WTC11 (cell line): Measurements from ENCODE around the gene TMEM89. TPM values are rescaled to one million over a fixed set of nuclear protein-coding genes. Genes with fewer than 3 reads are reported as not detected.

Source experiments
- ATAC-seq: fragments of 200-7000 bp; cut with Tn5 transposase; 2 replicates; pipeline ENCODE4 v1.10.0; 2021; ENCODE audit warnings: mild to moderate bottlenecking, moderate library complexity
- CTCF ChIA-PET: fragments of 300-600 bp; sonication (Branson Sonifier 250); formaldehyde crosslinking; loops from one replicate; lab custom pipeline; 2021; ENCODE audit warnings: antibody characterized with exemption; lab: Charles Lee
- POLR2A ChIA-PET: fragments of 350-600 bp; sonication (Branson Sonifier 250); formaldehyde crosslinking; loops from one replicate; lab custom pipeline; 2021; ENCODE audit warnings: antibody characterized with exemption; lab: Charles Lee
- DNase-seq: peaks from one replicate; pipeline ENCODE4 v3.0.0; 2021; ENCODE audit warnings: low spot score
- H3K27ac Mint-ChIP-seq: 2 replicates; pipeline ENCODE4 v1.8.0; 2021; ENCODE audit warnings: mixed read lengths
- H3K27me3 Mint-ChIP-seq: 2 replicates; pipeline ENCODE4 v1.8.0; 2021; ENCODE audit warnings: low read depth, mild to moderate bottlenecking, moderate library complexity, mixed read lengths
- H3K36me3 Mint-ChIP-seq: 2 replicates; pipeline ENCODE4 v1.8.0; 2021; ENCODE audit warnings: mixed read lengths
- H3K4me1 Mint-ChIP-seq: 2 replicates; pipeline ENCODE4 v1.8.0; 2022; ENCODE audit warnings: mixed read lengths
- H3K4me3 Mint-ChIP-seq: 2 replicates; pipeline ENCODE4 v1.8.0; 2021; ENCODE audit warnings: mild to moderate bottlenecking, moderate library complexity, mixed read lengths
- H3K9me3 Mint-ChIP-seq: 2 replicates; pipeline ENCODE4 v1.8.0; 2021; ENCODE audit warnings: mixed read lengths
- AR ChIP-seq: fragments of 250-450 bp; sonication (Bioruptor Pico); IDR thresholded peaks from 2 replicates; pipeline ENCODE4 v1.9.0; 2021; ENCODE audit warnings: mild to moderate bottlenecking
- ATF6 ChIP-seq: sonication (generic); formaldehyde crosslinking; IDR thresholded peaks from 2 replicates; pipeline ENCODE4 v1.8.1; 2023; ENCODE audit warnings: mild to moderate bottlenecking, missing genetic modification reagents
- CREM ChIP-seq: sonication (generic); formaldehyde crosslinking; IDR thresholded peaks from 2 replicates; pipeline ENCODE4 v1.8.1; 2022; ENCODE audit warnings: mild to moderate bottlenecking, missing genetic modification reagents, moderate library complexity
- CTCF ChIP-seq: fragments of 200-600 bp; IDR thresholded peaks from 2 replicates; pipeline ENCODE4 v1.8.0; 2022; ENCODE audit warnings: antibody characterized with exemption
- E2F5 ChIP-seq: sonication (generic); formaldehyde crosslinking; IDR thresholded peaks from 2 replicates; pipeline ENCODE4 v1.8.1; 2022; ENCODE audit warnings: mild to moderate bottlenecking, moderate library complexity, missing genetic modification reagents
- ELF4 ChIP-seq: sonication (generic); formaldehyde crosslinking; IDR thresholded peaks from 2 replicates; pipeline ENCODE4 v1.8.1; 2022; ENCODE audit warnings: low read depth, mild to moderate bottlenecking, moderate library complexity, missing genetic modification reagents
- FOXP4 ChIP-seq: sonication (generic); formaldehyde crosslinking; IDR thresholded peaks from 2 replicates; pipeline ENCODE4 v1.8.0; 2022; ENCODE audit warnings: mild to moderate bottlenecking, missing genetic modification reagents
- GRHL2 ChIP-seq: fragments of 250-450 bp; sonication (Bioruptor Pico); IDR thresholded peaks from 2 replicates; pipeline ENCODE4 v1.8.0; 2022; ENCODE audit warnings: mild to moderate bottlenecking, moderate library complexity; ENCODE audit not compliant: insufficient replicate concordance, severe bottlenecking
- GTF2I ChIP-seq: fragments of 250-450 bp; sonication (Bioruptor Pico); conservative IDR thresholded peaks from 2 replicates; pipeline ENCODE4 v1.4.0; 2021; ENCODE audit warnings: mild to moderate bottlenecking
- MAX ChIP-seq: sonication (generic); formaldehyde crosslinking; IDR thresholded peaks from 2 replicates; pipeline ENCODE4 v1.8.0; 2022; ENCODE audit warnings: mild to moderate bottlenecking, missing genetic modification reagents
- OVOL2 ChIP-seq: fragments of 250-450 bp; sonication (Bioruptor Pico); IDR thresholded peaks from 2 replicates; pipeline ENCODE4 v1.9.0; 2021; ENCODE audit warnings: mild to moderate bottlenecking, borderline replicate concordance
- PRDM15 ChIP-seq: sonication (generic); formaldehyde crosslinking; IDR thresholded peaks from 2 replicates; pipeline ENCODE4 v1.8.0; 2022; ENCODE audit warnings: missing genetic modification reagents
- RELA ChIP-seq: sonication (generic); formaldehyde crosslinking; IDR thresholded peaks from 2 replicates; pipeline ENCODE4 v1.8.1; 2022; ENCODE audit warnings: missing genetic modification reagents, mild to moderate bottlenecking, borderline replicate concordance
- RORB ChIP-seq: fragments of 250-450 bp; sonication (Bioruptor Pico); IDR thresholded peaks from 2 replicates; pipeline ENCODE4 v1.9.0; 2021; ENCODE audit warnings: mild to moderate bottlenecking
- ZMAT4 ChIP-seq: fragments of 250-450 bp; sonication (Bioruptor Pico); IDR thresholded peaks from 2 replicates; pipeline ENCODE4 v1.9.0; 2021; ENCODE audit warnings: mild to moderate bottlenecking
- ZNF138 ChIP-seq: sonication (generic); formaldehyde crosslinking; conservative IDR thresholded peaks from 2 replicates; pipeline ENCODE4 v1.8.1; 2022; ENCODE audit warnings: mild to moderate bottlenecking, moderate library complexity, missing genetic modification reagents
- ZNF263 ChIP-seq: sonication (generic); formaldehyde crosslinking; IDR thresholded peaks from 2 replicates; pipeline ENCODE4 v1.8.1; 2022; ENCODE audit warnings: low read depth, mild to moderate bottlenecking, moderate library complexity, missing genetic modification reagents
- ZNF512 ChIP-seq: sonication (generic); formaldehyde crosslinking; IDR thresholded peaks from 2 replicates; pipeline ENCODE4 v1.8.1; 2022; ENCODE audit warnings: missing genetic modification reagents, borderline replicate concordance
- total RNA-seq: library from RNA; stranded (reverse); gene quantifications from 3 replicates; pipeline ENCODE4 v1.2.3, GENCODE V29; 2021

TMEM89 gene
- total RNA-seq, 1 experiment from 2014 or later: 0.66 TPM

- Mint-ChIP-seq H3K27ac (no peak overlapping the region), H3K4me1 (peaks cover 16% of the 10 kb centered on the region), H3K4me3 (peak overlapping the region; percentile 43), H3K27me3 (no peaks in the 10 kb centered on the region; the same call in 1 of the 2 replicates), H3K9me3 (no peaks in the 10 kb centered on the region), H3K36me3 (peaks cover 18% of the 10 kb centered on the region)
- POLR2A ChIA-PET: no interaction called here
- ATAC-seq: peak; percentile 5; the same call in 1 of the 2 replicates
- DNase-seq: no peak
- CTCF ChIA-PET: interaction anchor here (1.4 kb wide), 1 partner anchor 41 kb away, joined by 4 read pairs; the partner anchor contains the start of gene SLC26A6
- TF ChIP-seq GRHL2 (CRISPR knock-in tag): no peak
- TF ChIP-seq ATF6 (CRISPR knock-in tag): no peak
- no peak for TF ChIP-seq RELA (CRISPR knock-in tag)
- TF ChIP-seq E2F5 (CRISPR knock-in tag): no peak
- no peak for TF ChIP-seq ZNF138 (CRISPR knock-in tag)
- TF ChIP-seq ZMAT4: no peak
- TF ChIP-seq CTCF: no peak
- no peak for TF ChIP-seq ELF4 (CRISPR knock-in tag)
- no peak for TF ChIP-seq AR (CRISPR knock-in tag)
- TF ChIP-seq, all 79 proteins: peak for 0
Observed at GRCh38 chr3:48594417-48595049, 27.0 kb downstream of the TMEM89 start.

GRCh38 chr3:48593337-48593736 is 28.2 kb downstream of the TMEM89 start:
- H3K4me3 Mint-ChIP-seq: no peak overlapping the region
- peaks cover 19% of the 10 kb centered on the region for H3K4me1 Mint-ChIP-seq
- ATAC-seq (no peak), DNase-seq (no peak)
- no peak overlapping the region for H3K27ac Mint-ChIP-seq
- peaks cover 9% of the 10 kb centered on the region for H3K36me3 Mint-ChIP-seq
- H3K9me3 Mint-ChIP-seq: no peaks in the 10 kb centered on the region
- H3K27me3 Mint-ChIP-seq: no peaks in the 10 kb centered on the region; the same call in 1 of the 2 replicates
- POLR2A ChIA-PET: no interaction called here
- CTCF ChIA-PET: interaction anchor here (1.5 kb wide), 1 partner anchor 157 kb away, joined by 3 read pairs; no protein-coding TSS in a partner anchor
- TF ChIP-seq ZNF512 (CRISPR knock-in tag) (no peak), OVOL2 (no peak), CREM (CRISPR knock-in tag) (no peak), GTF2I (no peak), PRDM15 (CRISPR knock-in tag) (no peak), FOXP4 (no peak), MAX (CRISPR knock-in tag) (no peak), RORB (no peak), ZNF263 (no peak)
